Measurements from ENCODE around the gene DUS2. TPM values are rescaled to one million over a fixed set of nuclear protein-coding genes. Genes with fewer than 3 reads are reported as not detected.

Gene DUS2
- total and polyA plus RNA-seq, 4 donors, result 13.3 to 17.2 (median 15.3) TPM

DNA sequence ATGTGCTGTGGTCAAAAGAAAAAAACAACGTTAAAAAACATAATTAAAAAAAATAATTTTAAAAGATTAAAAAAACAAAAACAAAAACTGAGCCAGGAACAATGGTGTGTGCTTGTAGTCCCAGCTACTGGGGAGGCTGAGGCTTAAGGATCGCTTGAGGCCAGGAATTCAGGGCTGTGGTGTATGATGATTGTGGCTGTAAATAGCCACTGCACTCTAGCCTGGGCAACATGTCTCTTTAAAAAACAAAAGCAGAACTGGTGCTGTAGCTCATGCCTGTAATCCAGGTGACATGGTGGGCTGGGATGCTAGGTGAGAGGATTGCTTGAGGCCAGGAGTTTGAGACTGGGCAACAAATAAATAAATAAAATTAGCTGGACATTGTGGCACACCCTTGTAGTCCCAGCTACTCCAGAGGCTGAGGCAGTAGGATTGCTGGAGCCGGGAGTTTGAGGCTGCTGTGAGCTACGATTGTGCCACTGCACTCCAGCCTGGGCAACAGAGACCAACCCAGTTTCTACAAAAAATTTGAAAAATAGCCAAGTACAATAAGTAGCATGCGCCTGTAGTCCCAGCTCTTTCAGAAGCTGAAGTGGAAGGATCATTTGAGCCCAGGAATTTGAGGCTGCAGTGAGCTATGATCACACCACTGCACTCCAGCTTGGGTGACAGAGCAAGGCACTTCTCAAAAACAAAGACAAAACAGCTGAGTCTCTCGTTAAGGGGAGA, 105.7 kb downstream of the DUS2 start:
- H3K27ac ChIP-seq (ENCODE audit: low read depth, low read length), result no peak overlapping the region
- WGBS (ENCODE audit: insufficient coverage), result 66% methylated on average over 3 of the region's 6 CpGs
- H3K27me3 ChIP-seq (ENCODE audit: control insufficient read depth, insufficient read depth, low read length), result no peaks in the 10 kb centered on the region
- DNase-seq (ENCODE audit: low read depth in 4 of 6, low spot score in 6 of 6), result no peak
- H3K4me1 ChIP-seq (ENCODE audit: control insufficient read depth, insufficient read depth, low read length), result peaks cover 4% of the 10 kb centered on the region
- H3K9me3 ChIP-seq (ENCODE audit: control insufficient read depth, insufficient read depth, low read length), result no peaks in the 10 kb centered on the region
- no peaks in the 10 kb centered on the region for H3K36me3 ChIP-seq (ENCODE audit: control insufficient read depth, insufficient read depth, low read length)
- H3K4me3 ChIP-seq (ENCODE audit: low read depth, low read length), result no peak overlapping the region

Small RNA genes within 50 kb of the gene (small RNA-seq; reads per million reads assigned to genes)
- gene RF00019 (ENCODE audit: low replicate concordance) (not detected), gene RNU6-359P (ENCODE audit: low replicate concordance) (not detected)

Other genes starting within 250 kb of the DUS2 start
- gene RANBP10, start 216.7 kb upstream of the DUS2 start, total RNA-seq, result 1 to 10 TPM; 6.7 to 8.2 TPM
- gene RANBP10, start 216.7 kb upstream of the DUS2 start, polyA plus RNA-seq (ENCODE audit: insufficient read length in 2 of 2), result 10 to 100 TPM; 15.9 to 25.6 TPM
- 10 to 100 TPM in 1 of 2 donors, 1 to 10 TPM in 1; 4.3 to 11.7 TPM for gene TSNAXIP1, start 216.4 kb upstream of the DUS2 start, total RNA-seq
- gene TSNAXIP1, start 216.4 kb upstream of the DUS2 start, polyA plus RNA-seq (ENCODE audit: insufficient read length in 2 of 2), result 10 to 100 TPM; 14.9 to 20.0 TPM
- gene THAP11, start 181.0 kb upstream of the DUS2 start, total RNA-seq, result 10 to 100 TPM; 22.4 to 39.7 TPM
- 10 to 100 TPM; 31.3 to 34.9 TPM for gene THAP11, start 181.0 kb upstream of the DUS2 start, polyA plus RNA-seq (ENCODE audit: insufficient read length in 2 of 2)
- 10 to 100 TPM; 47.7 to 82.6 TPM for gene NUTF2, start 176.4 kb upstream of the DUS2 start, total RNA-seq
- 100 to 1,000 TPM; 138 to 150 TPM for gene NUTF2, start 176.4 kb upstream of the DUS2 start, polyA plus RNA-seq (ENCODE audit: insufficient read length in 2 of 2)
- gene CENPT, start 175.6 kb upstream of the DUS2 start, total RNA-seq, result 10 to 100 TPM; 22.1 to 50.8 TPM
- 10 to 100 TPM; 60.0 to 79.2 TPM for gene CENPT, start 175.6 kb upstream of the DUS2 start, polyA plus RNA-seq (ENCODE audit: insufficient read length in 2 of 2)
- gene EDC4, start 150.2 kb upstream of the DUS2 start, total RNA-seq, result 10 to 100 TPM; 40.8 to 46.7 TPM
- 10 to 100 TPM; 92.0 to 97.9 TPM for gene EDC4, start 150.2 kb upstream of the DUS2 start, polyA plus RNA-seq (ENCODE audit: insufficient read length in 2 of 2)
- gene NRN1L, start 138.4 kb upstream of the DUS2 start, total RNA-seq, result 1 to 10 TPM in 1 of 2 donors, under 1 TPM in 1; 0.89 to 2.5 TPM
- gene NRN1L, start 138.4 kb upstream of the DUS2 start, polyA plus RNA-seq (ENCODE audit: insufficient read length in 2 of 2), result 1 to 10 TPM; 1.4 to 1.6 TPM
- gene PSKH1, start 130.0 kb upstream of the DUS2 start, total RNA-seq, result 10 to 100 TPM in 1 of 2 donors, 1 to 10 TPM in 1; 8.7 to 18.3 TPM
- 10 to 100 TPM; 31.7 TPM for gene PSKH1, start 130.0 kb upstream of the DUS2 start, polyA plus RNA-seq (ENCODE audit: insufficient read length in 2 of 2)
- 1 to 10 TPM in 1 of 2 donors, under 1 TPM in 1; 0.89 to 1.4 TPM for gene CTRL, start 91.4 kb upstream of the DUS2 start, total RNA-seq
- 1 to 10 TPM; 4.6 to 8.1 TPM for gene CTRL, start 91.4 kb upstream of the DUS2 start, polyA plus RNA-seq (ENCODE audit: insufficient read length in 2 of 2)
- 10 to 100 TPM; 18.7 to 64.5 TPM for gene PSMB10, start 86.4 kb upstream of the DUS2 start, total RNA-seq
- 10 to 100 TPM; 61.9 to 64.1 TPM for gene PSMB10, start 86.4 kb upstream of the DUS2 start, polyA plus RNA-seq (ENCODE audit: insufficient read length in 2 of 2)
- 10 to 100 TPM in 1 of 2 donors, 1 to 10 TPM in 1; 5.8 to 18.4 TPM for gene LCAT, start 79.2 kb upstream of the DUS2 start, total RNA-seq
- 10 to 100 TPM; 35.3 to 50.0 TPM for gene LCAT, start 79.2 kb upstream of the DUS2 start, polyA plus RNA-seq (ENCODE audit: insufficient read length in 2 of 2)
- 10 to 100 TPM; 31.8 to 45.4 TPM for gene SLC12A4, start 54.6 kb upstream of the DUS2 start, total RNA-seq
- gene SLC12A4, start 54.6 kb upstream of the DUS2 start, polyA plus RNA-seq (ENCODE audit: insufficient read length in 2 of 2), result 10 to 100 TPM; 52.9 to 58.8 TPM
- under 1 TPM in 1 of 2 donors, not detected in 1; 0.11 TPM for gene DPEP3, start 42.8 kb upstream of the DUS2 start, total RNA-seq
- under 1 TPM; 0.12 to 0.22 TPM for gene DPEP3, start 42.8 kb upstream of the DUS2 start, polyA plus RNA-seq (ENCODE audit: insufficient read length in 2 of 2)
- 1 to 10 TPM; 2.7 to 3.0 TPM for gene DPEP2, start 23.8 kb upstream of the DUS2 start, total RNA-seq
- 1 to 10 TPM; 1.0 to 2.3 TPM for gene DPEP2, start 23.8 kb upstream of the DUS2 start, polyA plus RNA-seq (ENCODE audit: insufficient read length in 2 of 2)
- not detected for gene DPEP2NB, start 7.4 kb upstream of the DUS2 start, total RNA-seq
- gene DPEP2NB, start 7.4 kb upstream of the DUS2 start, polyA plus RNA-seq (ENCODE audit: insufficient read length in 2 of 2), result not detected
- gene DDX28, start 52 bp upstream of the DUS2 start, total RNA-seq, result 1 to 10 TPM; 6.9 to 7.4 TPM
- gene DDX28, start 52 bp upstream of the DUS2 start, polyA plus RNA-seq (ENCODE audit: insufficient read length in 2 of 2), result 1 to 10 TPM; 8.2 to 9.7 TPM
- 10 to 100 TPM; 24.7 to 36.7 TPM for gene NFATC3, start 62.1 kb downstream of the DUS2 start, total RNA-seq
- gene NFATC3, start 62.1 kb downstream of the DUS2 start, polyA plus RNA-seq (ENCODE audit: insufficient read length in 2 of 2), result 10 to 100 TPM; 15.1 to 16.9 TPM
- gene ESRP2, start 212.8 kb downstream of the DUS2 start, total RNA-seq, result under 1 TPM; 0.28 to 0.59 TPM
- 1 to 10 TPM in 1 of 2 donors, under 1 TPM in 1; 0.27 to 1.2 TPM for gene ESRP2, start 212.8 kb downstream of the DUS2 start, polyA plus RNA-seq (ENCODE audit: insufficient read length in 2 of 2)
- gene PLA2G15, start 222.1 kb downstream of the DUS2 start, total RNA-seq, result 10 to 100 TPM; 14.8 to 22.1 TPM
- 10 to 100 TPM; 23.6 to 26.5 TPM for gene PLA2G15, start 222.1 kb downstream of the DUS2 start, polyA plus RNA-seq (ENCODE audit: insufficient read length in 2 of 2)
- 10 to 100 TPM; 20.2 to 28.3 TPM for gene SLC7A6, start 241.2 kb downstream of the DUS2 start, total RNA-seq
- 10 to 100 TPM; 22.3 to 25.8 TPM for gene SLC7A6, start 241.2 kb downstream of the DUS2 start, polyA plus RNA-seq (ENCODE audit: insufficient read length in 2 of 2)